IMR-90 (cell line): ENCODE measurements around the gene PRTFDC1. TPM values are rescaled to one million over a fixed set of nuclear protein-coding genes. Genes with fewer than 3 reads are reported as not detected.

Experiments
- ATAC-seq: fragments of 200-7000 bp; cut with Tn5 transposase; 2 replicates; pipeline ENCODE4 v1.9.1; 2020; ENCODE audit warnings: low read depth, mild to moderate bottlenecking, moderate library complexity
- BruUV-seq: library from RNA; stranded (reverse); fragments of 400-500 nt; replicated peaks from 2 replicates; lab custom pipeline; 2021; lab: Mats Ljungman, UMichigan
- CTCF ChIA-PET: fragments of 300-600 bp; formaldehyde crosslinking; extraction: SDS; loops from one replicate; lab custom pipeline; 2021; ENCODE audit warnings: antibody characterized with exemption; lab: Yijun Ruan, JAX
- POLR2A ChIA-PET: fragments of 300-600 bp; sonication (Branson Sonifier 250); formaldehyde crosslinking; loops from one replicate; lab custom pipeline; 2022; ENCODE audit warnings: antibody characterized with exemption; ENCODE audit not compliant: unreplicated experiment; lab: Charles Lee
- DNase-seq: peaks from one replicate; pipeline ENCODE4 v3.0.0; 2013
- H2AFZ ChIP-seq: replicated peaks from 2 replicates; pipeline ENCODE3; 2013; ENCODE audit warnings: low read length, mild to moderate bottlenecking; ENCODE audit not compliant: poor library complexity
- H2AK5ac ChIP-seq: 2 replicates; pipeline ENCODE4 v1.6.1; 2013; ENCODE audit warnings: low read depth, low read length, inconsistent platforms
- H2AK9ac ChIP-seq: replicated peaks from 2 replicates; pipeline ENCODE3; 2013; ENCODE audit warnings: mild to moderate bottlenecking, low read depth, low read length, moderate library complexity; ENCODE audit not compliant: poor library complexity
- H2BK120ac ChIP-seq: 2 replicates; pipeline ENCODE4 v1.6.1; 2013; ENCODE audit warnings: low read depth, low read length, inconsistent platforms
- H2BK15ac ChIP-seq: 3 replicates; pipeline ENCODE4 v1.6.1; 2013; ENCODE audit warnings: low read depth, low read length, inconsistent platforms
- H2BK20ac ChIP-seq: 2 replicates; pipeline ENCODE4 v1.6.1; 2013; ENCODE audit warnings: low read depth, mild to moderate bottlenecking, inconsistent platforms, low read length, moderate library complexity
- H2BK5ac ChIP-seq: 2 replicates; pipeline ENCODE4 v1.6.1; 2013; ENCODE audit warnings: mild to moderate bottlenecking, low read depth, low read length, inconsistent platforms; ENCODE audit not compliant: poor library complexity, severe bottlenecking
- H3K14ac ChIP-seq: replicated peaks from 2 replicates; pipeline ENCODE4 v1.6.1; 2013; ENCODE audit warnings: low read depth, low read length, inconsistent platforms
- H3K18ac ChIP-seq: 2 replicates; pipeline ENCODE4 v1.6.1; 2013; ENCODE audit warnings: low read depth, low read length, control low read depth
- H3K23ac ChIP-seq: 2 replicates; pipeline ENCODE4 v1.6.1; 2013; ENCODE audit warnings: low read depth, low read length, inconsistent platforms
- H3K27ac ChIP-seq: 2 replicates; pipeline ENCODE4 v1.5.1; 2013; ENCODE audit warnings: mild to moderate bottlenecking, control low read depth, low read length; ENCODE audit not compliant: insufficient read depth
- H3K27me3 ChIP-seq: 2 replicates; pipeline ENCODE4 v1.6.1; 2013; ENCODE audit warnings: low read length; ENCODE audit not compliant: control insufficient read depth, insufficient read depth
- H3K36me3 ChIP-seq: 2 replicates; pipeline ENCODE4 v1.6.1; 2013; ENCODE audit warnings: low read length, mixed read lengths; ENCODE audit not compliant: control insufficient read depth, insufficient read depth
- H3K4ac ChIP-seq: 2 replicates; pipeline ENCODE4 v1.6.1; 2013; ENCODE audit warnings: low read depth, low read length, inconsistent platforms
- H3K4me1 ChIP-seq: 2 replicates; pipeline ENCODE4 v1.6.1; 2013; ENCODE audit warnings: low read length, mixed read lengths; ENCODE audit not compliant: control insufficient read depth, insufficient read depth
- H3K4me2 ChIP-seq: 2 replicates; pipeline ENCODE4 v1.6.1; 2013; ENCODE audit warnings: low read depth, mild to moderate bottlenecking, control low read depth, low read length, moderate library complexity
- H3K4me3 ChIP-seq: 2 replicates; pipeline ENCODE4 v1.5.1; 2013; ENCODE audit warnings: low read depth, mild to moderate bottlenecking, control low read depth, low read length, moderate library complexity; ENCODE audit not compliant: insufficient read depth
- H3K56ac ChIP-seq: 2 replicates; pipeline ENCODE4 v1.6.1; 2013; ENCODE audit warnings: low read length, inconsistent platforms; ENCODE audit not compliant: insufficient read depth; ENCODE audit errors: extremely low read depth
- H3K79me1 ChIP-seq, 2 experiments: 2 replicates each; pipeline ENCODE4 v1.6.1; 2013; ENCODE audit warnings: low read length in 2 of 2, inconsistent platforms in 1 of 2, low read depth in 1 of 2
- H3K9ac ChIP-seq: 2 replicates; pipeline ENCODE4 v1.6.1; 2013; ENCODE audit warnings: low read depth, low read length, control low read depth
- H3K9me1 ChIP-seq: 2 replicates; pipeline ENCODE4 v1.6.1; 2013; ENCODE audit warnings: low read length, inconsistent platforms; ENCODE audit not compliant: insufficient read depth
- H3K9me3 ChIP-seq: 2 replicates; pipeline ENCODE4 v1.6.1; 2013; ENCODE audit warnings: low read length; ENCODE audit not compliant: control insufficient read depth, insufficient read depth
- H4K20me1 ChIP-seq: 2 replicates; pipeline ENCODE4 v1.6.1; 2013; ENCODE audit warnings: low read length, inconsistent platforms; ENCODE audit not compliant: insufficient read depth
- H4K5ac ChIP-seq: 2 replicates; pipeline ENCODE4 v1.6.1; 2013; ENCODE audit warnings: mild to moderate bottlenecking, low read depth, low read length, control low read depth
- H4K8ac ChIP-seq, 2 experiments: 2 replicates each; pipeline ENCODE4 v1.6.1; 2013; ENCODE audit warnings: low read depth in 2 of 2, low read length in 2 of 2, control low read depth in 1 of 2, inconsistent platforms in 1 of 2
- H4K91ac ChIP-seq: 2 replicates; pipeline ENCODE4 v1.6.1; 2013; ENCODE audit warnings: low read depth, low read length, inconsistent platforms; ENCODE audit not compliant: insufficient read depth
- CEBPB ChIP-seq: IDR thresholded peaks from 2 replicates; pipeline ENCODE4 v1.6.1; 2012; ENCODE audit warnings: low read depth, low read length, improper control_type of control experiment
- ELK1 ChIP-seq: fragments of 150-350 bp; IDR thresholded peaks from 2 replicates; pipeline ENCODE4 v1.6.1; 2016; ENCODE audit warnings: low read depth, mild to moderate bottlenecking, low read length, moderate library complexity, borderline replicate concordance
- MAZ ChIP-seq: IDR thresholded peaks from 2 replicates; pipeline ENCODE4 v1.6.1; 2012; ENCODE audit warnings: low read depth, mild to moderate bottlenecking, low read length, improper control_type of control experiment, moderate library complexity, borderline replicate concordance
- RAD21 ChIP-seq: IDR thresholded peaks from 2 replicates; pipeline ENCODE4 v1.6.1; 2012; ENCODE audit warnings: low read length, improper control_type of control experiment
- RCOR1 ChIP-seq: IDR thresholded peaks from 2 replicates; pipeline ENCODE4 v1.6.1; 2012; ENCODE audit warnings: mild to moderate bottlenecking, low read length, improper control_type of control experiment; ENCODE audit not compliant: insufficient replicate concordance
- WGBS, 2 experiments: methylation state at CpG; one replicate each; pipeline versions ENCODE4 v1.1.5 to v1.1.7; 2013; ENCODE audit warnings: missing lambda C conversion rate in 2 of 2; ENCODE audit not compliant: insufficient read length in 1 of 2; ENCODE audit errors: extremely low coverage in 2 of 2; 5-methylcytosine and 5-hydroxymethylcytosine counted together
- dilution Hi-C: fragments of 300-500 bp; cut with HindIII; formaldehyde crosslinking; loops from one replicate; pipeline ENCODE4 v1.14.3; 2018; ENCODE audit warnings: low sequenced_read_pairs; ENCODE audit not compliant: unreplicated experiment
- in situ Hi-C: fragments of 300-500 bp; cut with MboI; formaldehyde crosslinking; loops from 3 replicates; pipeline ENCODE4 v1.14.3; 2019; ENCODE audit warnings: low sequenced_read_pairs, inconsistent platforms, mixed read lengths
- intact Hi-C: fragments of 100-400 bp; cut with micrococcal nuclease; formaldehyde crosslinking; loops from 2 replicates; pipeline ENCODE4 v1.10.0; 2022
- polyA plus RNA-seq, 3 experiments: library from polyadenylated mRNA; depleted of rRNA; stranded (reverse); fragments of >200 nt; gene quantifications; 2 replicates each; pipeline ENCODE4 v1.2.3, GENCODE V29; 2012; ENCODE audit warnings: low replicate concordance in 1 of 3
- total RNA-seq: library from RNA; depleted of rRNA; stranded (reverse); fragments of >200 nt; gene quantifications from 2 replicates; pipeline ENCODE4 v1.2.3, GENCODE V29; 2012

Gene PRTFDC1
- total and polyA plus RNA-seq, 2 of the 4 experiments (the other 2 are of a cell fraction), result 12.3 to 17.9 TPM

DNA sequence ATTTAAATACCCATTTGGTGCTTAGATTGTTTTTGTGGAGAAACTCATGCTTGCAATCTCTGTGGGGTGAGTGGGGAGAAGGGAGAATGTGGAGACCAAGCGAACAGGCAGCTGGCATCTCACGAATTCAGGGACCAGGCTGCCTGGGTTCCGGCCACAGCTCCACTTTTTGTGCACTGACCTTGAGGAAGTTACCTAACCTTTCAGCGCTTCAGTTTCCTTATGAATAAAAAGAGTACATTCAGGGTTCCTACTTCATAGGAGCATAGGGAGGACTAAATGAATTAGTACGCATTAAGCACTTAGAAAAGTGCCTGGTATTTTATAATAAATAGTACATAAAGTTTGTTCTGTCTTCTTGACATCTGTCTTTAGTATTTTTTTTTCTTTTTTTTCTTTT is 72.5 kb downstream of the PRTFDC1 start:
- no peak overlapping the region for H3K18ac ChIP-seq
- dilution Hi-C loops (no loop called here), intact Hi-C loops (no loop called here), in situ Hi-C loops (no loop called here)
- ATAC-seq, result no peak
- no peak overlapping the region for H3K27ac ChIP-seq
- H2BK20ac ChIP-seq, result no peak overlapping the region
- H2BK15ac ChIP-seq, result no peak overlapping the region
- H4K91ac ChIP-seq, result no peak overlapping the region
- no peaks in the 10 kb centered on the region for H3K36me3 ChIP-seq
- no peak overlapping the region for H2AFZ ChIP-seq
- no TSS peak for BruUV-seq
- DNase-seq, result no peak
- H3K4me1 ChIP-seq, result peaks cover 7% of the 10 kb centered on the region; the same call in 1 of the 2 replicates
- peaks cover 3% of the 10 kb centered on the region; the same call in 1 of the 2 replicates for H3K9me1 ChIP-seq
- ChIA-PET POLR2A (no interaction called here), CTCF (no interaction called here)
- no peak overlapping the region for H3K4ac ChIP-seq
- no peak overlapping the region for H3K56ac ChIP-seq
- peaks cover under 1% of the 10 kb centered on the region; the same call in 1 of the 2 replicates for H3K9me3 ChIP-seq
- no peak overlapping the region for H3K23ac ChIP-seq
- no peak overlapping the region for H2AK5ac ChIP-seq
- H3K4me3 ChIP-seq, result no peak overlapping the region
- H4K8ac ChIP-seq, result no peak overlapping the region
- H2BK120ac ChIP-seq, result no peak overlapping the region
- no CpG with 5 or more reads among the region's 5 CpGs for WGBS, 2 experiments
- H3K79me1 ChIP-seq, result 0 out of 4 replicates have a peak, but pooled peaks cover 0 to 3% of the 10 kb centered on the region in 2 experiments
- H2AK9ac ChIP-seq, result no peak overlapping the region
- TF ChIP-seq CEBPB (no peak), MAZ (no peak), RAD21 (no peak), RCOR1 (no peak), ELK1 (no peak)
- no peak overlapping the region for H2BK5ac ChIP-seq
- H3K14ac ChIP-seq, result no peak overlapping the region
- no peaks in the 10 kb centered on the region for H3K27me3 ChIP-seq
- H3K4me2 ChIP-seq, result no peak overlapping the region
- H4K20me1 ChIP-seq, result no peaks in the 10 kb centered on the region
- H4K5ac ChIP-seq, result no peak overlapping the region
- no peak overlapping the region for H3K9ac ChIP-seq
